ENCODE data around the gene TRAPPC10.

- TF ChIP-seq, protein P1, sequence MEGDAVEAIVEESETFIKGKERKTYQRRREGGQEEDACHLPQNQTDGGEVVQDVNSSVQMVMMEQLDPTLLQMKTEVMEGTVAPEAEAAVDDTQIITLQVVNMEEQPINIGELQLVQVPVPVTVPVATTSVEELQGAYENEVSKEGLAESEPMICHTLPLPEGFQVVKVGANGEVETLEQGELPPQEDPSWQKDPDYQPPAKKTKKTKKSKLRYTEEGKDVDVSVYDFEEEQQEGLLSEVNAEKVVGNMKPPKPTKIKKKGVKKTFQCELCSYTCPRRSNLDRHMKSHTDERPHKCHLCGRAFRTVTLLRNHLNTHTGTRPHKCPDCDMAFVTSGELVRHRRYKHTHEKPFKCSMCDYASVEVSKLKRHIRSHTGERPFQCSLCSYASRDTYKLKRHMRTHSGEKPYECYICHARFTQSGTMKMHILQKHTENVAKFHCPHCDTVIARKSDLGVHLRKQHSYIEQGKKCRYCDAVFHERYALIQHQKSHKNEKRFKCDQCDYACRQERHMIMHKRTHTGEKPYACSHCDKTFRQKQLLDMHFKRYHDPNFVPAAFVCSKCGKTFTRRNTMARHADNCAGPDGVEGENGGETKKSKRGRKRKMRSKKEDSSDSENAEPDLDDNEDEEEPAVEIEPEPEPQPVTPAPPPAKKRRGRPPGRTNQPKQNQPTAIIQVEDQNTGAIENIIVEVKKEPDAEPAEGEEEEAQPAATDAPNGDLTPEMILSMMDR (IDR thresholded peaks at IDR 0.05), result no peak
- no peak for TF ChIP-seq POLR2A (IDR thresholded peaks at IDR 0.05)
These were observed 28.7 kb upstream of the TRAPPC10 start for GRCh38 chr21:43983390-43983789.
